Gastrocnemius medialis (tissue), 4 donors: ENCODE measurements around the gene DENND6A. TPM values are rescaled to one million over a fixed set of nuclear protein-coding genes. Genes with fewer than 3 reads are reported as not detected.
A peak's percentile ranks its signal among the peaks of the same experiment; 100 is the strongest.

Experiments used
- ATAC-seq, 2 donors: fragments of 150-250 bp; one replicate each; pipeline ENCODE4 v1.9.1; 2016
- DNase-seq, 2 donors: peaks; one replicate each; pipeline ENCODE4 v3.0.0-alpha.2; 2019
- H3K27ac ChIP-seq, 4 donors: fragments of 200-600 bp; sonication (generic); 1 replicate in 1 of 4; 2 replicates in 3 of 4; pipeline ENCODE4 v1.5.1; 2016 to 2018; ENCODE audit warnings: mild to moderate bottlenecking in 2 of 4, moderate library complexity in 1 of 4
- H3K27me3 ChIP-seq, 3 donors: fragments of 200-600 bp; sonication (generic) in 2 of 3; 1 replicate in 1 of 3; 2 replicates in 2 of 3; pipeline versions ENCODE4 v1.5.1 to v1.6.0; 2016 to 2019; ENCODE audit warnings: mild to moderate bottlenecking in 1 of 3, moderate library complexity in 1 of 3
- H3K36me3 ChIP-seq, 2 donors: fragments of 200-600 bp; sonication (generic) in 1 of 2; one replicate each; pipeline ENCODE4 v1.5.1; 2017 to 2018
- H3K4me1 ChIP-seq, 2 donors: fragments of 200-600 bp; sonication (generic) in 1 of 2; one replicate each; pipeline ENCODE4 v1.5.1; 2016 to 2017; ENCODE audit warnings: mild to moderate bottlenecking in 2 of 2
- H3K4me3 ChIP-seq, 4 donors: fragments of 200-600 bp; sonication (generic) in 3 of 4; 1 replicate in 1 of 4; 2 replicates in 3 of 4; pipeline ENCODE4 v1.5.1; 2016 to 2019; ENCODE audit warnings: mild to moderate bottlenecking in 2 of 4
- H3K9me3 ChIP-seq, 3 donors: fragments of 200-600 bp; sonication (generic) in 2 of 3; 1 replicate in 1 of 3; 2 replicates in 2 of 3; pipeline ENCODE4 v1.5.1; 2016 to 2019
- CTCF ChIP-seq, 5 experiments: fragments of 450-650 bp in 3 of 5; fragments of 200-600 bp in 2 of 5; sonication (generic) in 2 of 5; IDR thresholded peaks in 4 of 5; conservative IDR thresholded peaks in 1 of 5; 1 replicate in 4 of 5; 2 replicates in 1 of 5; pipeline ENCODE4 v1.5.1; 2016 to 2019; ENCODE audit warnings: antibody characterized with exemption in 5 of 5, mild to moderate bottlenecking in 3 of 5, moderate library complexity in 3 of 5
- POLR2A ChIP-seq, 2 donors: fragments of 450-650 bp; IDR thresholded peaks; one replicate each; pipeline ENCODE4 v1.6.1; 2017; ENCODE audit warnings: antibody characterized with exemption in 2 of 2, mild to moderate bottlenecking in 2 of 2, moderate library complexity in 2 of 2
- in situ Hi-C, 4 donors: fragments of 200-750 bp; cut with MboI; loops; one replicate each; pipeline versions ENCODE4 v1.15.0 to v1.8.0; 2017; ENCODE audit warnings: low sequenced_read_pairs in 4 of 4
- intact Hi-C: fragments of 100-400 bp; cut with DNase I; formaldehyde crosslinking; loops from one replicate; pipeline ENCODE4 v1.15.1; 2023; ENCODE audit warnings: low total_unique reads
- total RNA-seq, 4 donors: library from RNA; depleted of rRNA; stranded (reverse); fragments of >200 nt; gene quantifications; one replicate each; pipeline versions ENCODE4 v1.1.0 to v1.2.3, GENCODE V29; 2016

Gene DENND6A
- total RNA-seq, 4 donors from 2014 or later: 6.4 to 18.9 (median 14.9) TPM

- no peak for ATAC-seq
- H3K27me3 ChIP-seq: no peaks in the 10 kb centered on the region
- DNase-seq: no peak
- peaks cover 41 to 48% of the 10 kb centered on the region in 2 donors for H3K4me1 ChIP-seq
- no peak overlapping the region for H3K4me3 ChIP-seq
- H3K9me3 ChIP-seq: no peaks in the 10 kb centered on the region
- TF ChIP-seq CTCF (IDR thresholded peaks at IDR 0.05 in 4 of 5, conservative IDR thresholded peaks at IDR 0.05 in 1 of 5) (no peak), POLR2A (IDR thresholded peaks at IDR 0.05) (no peak)
- H3K36me3 ChIP-seq: no peaks in the 10 kb centered on the region
- in situ Hi-C loops: loop anchor here in 2 of 4 donors (5.0 to 10.0 kb wide), 3 partner anchors 35 to 162 kb away; partner anchors contain the start of genes DENND6A (in 1 of the 2), PDE12 (in 1 of the 2) and SLMAP (in 1 of the 2)
- intact Hi-C loops: no loop called here
- peak overlapping the region in 1 of 4 donors; percentile 39 for H3K27ac ChIP-seq
These were observed 100.6 kb downstream of the DENND6A start for GRCh38 chr3:57592306-57592705.

- Histone ChIP-seq H3K4me3 (no peak overlapping the region), H3K27ac (no peak overlapping the region), H3K9me3 (no peaks in the 10 kb centered on the region), H3K27me3 (no peaks in the 10 kb centered on the region), H3K4me1 (peaks cover 12 to 20% of the 10 kb centered on the region in 2 donors), H3K36me3 (peaks cover 0 to 9% of the 10 kb centered on the region in 2 donors)
- intact Hi-C loops: no loop called here
- ATAC-seq (no peak), DNase-seq (no peak)
- in situ Hi-C loops: no loop called here
- no peak for TF ChIP-seq CTCF (IDR thresholded peaks at IDR 0.05 in 4 of 5, conservative IDR thresholded peaks at IDR 0.05 in 1 of 5)
- TF ChIP-seq POLR2A (IDR thresholded peaks at IDR 0.05): no peak
These were observed 105.0 kb downstream of the DENND6A start for GRCh38 chr3:57587905-57588304.

- Histone ChIP-seq H3K36me3 (peaks cover 0 to 20% of the 10 kb centered on the region in 2 donors), H3K27ac (no peak overlapping the region), H3K27me3 (no peaks in the 10 kb centered on the region), H3K9me3 (no peaks in the 10 kb centered on the region), H3K4me3 (no peak overlapping the region), H3K4me1 (peaks cover 1 to 10% of the 10 kb centered on the region in 2 donors)
- ATAC-seq: no peak
- no peak for DNase-seq
- TF ChIP-seq POLR2A (IDR thresholded peaks at IDR 0.05): no peak
- TF ChIP-seq CTCF (IDR thresholded peaks at IDR 0.05 in 4 of 5, conservative IDR thresholded peaks at IDR 0.05 in 1 of 5): no peak
- in situ Hi-C loops (no loop called here), intact Hi-C loops (no loop called here)
These were observed 106.1 kb downstream of the DENND6A start for GRCh38 chr3:57586778-57587177.

- intact Hi-C loops: no loop called here
- no peaks in the 10 kb centered on the region for H3K27me3 ChIP-seq
- peaks cover 0 to 32% of the 10 kb centered on the region in 2 donors for H3K36me3 ChIP-seq
- DNase-seq: no peak
- in situ Hi-C loops: no loop called here
- TF ChIP-seq POLR2A (IDR thresholded peaks at IDR 0.05) (no peak), CTCF (IDR thresholded peaks at IDR 0.05 in 4 of 5, conservative IDR thresholded peaks at IDR 0.05 in 1 of 5) (no peak)
- H3K4me1 ChIP-seq: peaks cover 0 to 10% of the 10 kb centered on the region in 2 donors
- no peak overlapping the region for H3K27ac ChIP-seq
- no peak for ATAC-seq
- H3K9me3 ChIP-seq: no peaks in the 10 kb centered on the region
- H3K4me3 ChIP-seq: no peak overlapping the region
These were observed 109.3 kb downstream of the DENND6A start for GRCh38 chr3:57583544-57583943.
